GM18870 (cell line): ENCODE data around the gene CRTAP.
"Not testable (repeated sequence)": the region's sequence is repeated elsewhere in the genome, so short reads cannot be mapped to it uniquely, and the experiment has no call there.

Experiments
- ATAC-seq: cut with Tn5 transposase; IDR thresholded peaks from one replicate; pipeline ENCODE4 v1.9.1; 2021; ENCODE audit warnings: moderate library complexity; ENCODE audit not compliant: unreplicated experiment

The CRTAP gene

GRCh38 chr3:33099109-33099645 is 14.6 kb upstream of the CRTAP start:
- no peak for ATAC-seq

- ATAC-seq: no peak
Measured at GRCh38 chr3:33099701-33100100, 14.1 kb upstream of the CRTAP start.

DNA sequence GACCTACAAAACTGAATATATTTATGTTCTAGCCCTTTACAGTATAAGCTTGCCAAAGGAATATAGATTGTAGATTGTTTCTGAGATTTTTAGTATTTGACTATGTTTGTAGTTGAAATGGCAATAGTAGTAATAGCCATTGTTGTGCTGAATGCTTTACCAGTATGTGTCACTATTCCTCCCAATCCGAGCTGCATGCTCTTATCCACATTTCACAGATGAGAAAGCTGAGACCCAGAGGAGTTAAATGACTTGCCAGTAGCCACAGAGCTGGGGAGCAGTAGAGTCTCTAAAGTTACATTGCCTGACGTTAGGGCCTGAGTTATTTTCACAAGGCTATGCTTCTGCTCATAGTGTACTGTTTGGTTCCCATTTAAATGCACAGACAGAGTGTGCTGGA is 13.6 kb upstream of the CRTAP start:
- no peak for ATAC-seq

GRCh38 chr3:33103034-33103433 is 10.8 kb upstream of the CRTAP start:
- ATAC-seq: no peak

- no peak for ATAC-seq
Measured at GRCh38 chr3:33103480-33103879, 10.3 kb upstream of the CRTAP start.

- ATAC-seq: no peak
Measured at GRCh38 chr3:33104803-33105202, 9.0 kb upstream of the CRTAP start.

- no peak for ATAC-seq
Measured at GRCh38 chr3:33105341-33105948, 8.4 kb upstream of the CRTAP start.

- not testable (repeated sequence) for ATAC-seq
Measured at GRCh38 chr3:33106854-33107253, 7.0 kb upstream of the CRTAP start.

DNA sequence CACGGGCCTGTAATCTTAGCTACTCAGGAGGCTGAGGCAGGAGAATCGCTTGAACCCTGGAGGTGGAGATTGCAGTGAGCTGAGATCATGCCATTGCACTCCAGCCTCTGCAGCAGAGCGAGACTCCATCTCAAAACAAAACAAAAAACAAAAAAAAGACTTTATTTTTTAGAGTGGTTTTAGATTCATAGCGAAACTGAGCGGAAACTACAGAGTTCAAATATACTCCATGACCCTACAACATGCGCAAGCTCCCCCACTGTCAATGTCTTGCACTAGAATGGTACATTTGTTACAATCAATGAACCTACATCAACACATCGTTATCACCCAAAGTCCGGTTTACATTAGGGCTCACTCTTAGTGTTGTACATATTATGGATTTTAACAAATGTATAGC is 2.2 kb upstream of the CRTAP start:
- ATAC-seq: peak; percentile 60

GRCh38 chr3:33114622-33115023 is 809 bp downstream of the CRTAP start:
- peak; percentile 3 for ATAC-seq

GRCh38 chr3:33115024-33115768 is 1.4 kb downstream of the CRTAP start:
- no peak for ATAC-seq

GRCh38 chr3:33117461-33117860 is 3.6 kb downstream of the CRTAP start:
- ATAC-seq: no peak

- ATAC-seq: no peak
Measured at GRCh38 chr3:33119891-33120290, 6.1 kb downstream of the CRTAP start.

DNA sequence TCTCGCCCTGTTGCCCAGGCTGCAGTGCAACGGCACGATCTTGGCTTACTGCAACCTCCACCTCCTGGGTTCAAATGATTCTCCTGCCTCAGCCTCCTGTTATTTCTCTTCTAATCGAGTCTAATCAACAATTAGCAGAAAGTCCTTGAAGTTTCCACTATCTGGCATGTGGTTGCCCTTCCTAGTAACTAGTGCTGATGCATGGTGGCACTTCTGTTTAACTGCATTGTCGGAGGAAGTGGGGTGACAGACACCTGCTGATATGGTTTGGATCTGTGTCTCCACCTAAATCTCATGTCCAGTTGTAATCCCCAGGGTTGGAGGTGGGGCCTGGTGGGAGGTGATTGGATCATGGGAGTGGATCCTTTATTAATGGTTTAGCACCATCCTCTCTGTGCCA is 9.2 kb downstream of the CRTAP start:
- no peak for ATAC-seq

DNA sequence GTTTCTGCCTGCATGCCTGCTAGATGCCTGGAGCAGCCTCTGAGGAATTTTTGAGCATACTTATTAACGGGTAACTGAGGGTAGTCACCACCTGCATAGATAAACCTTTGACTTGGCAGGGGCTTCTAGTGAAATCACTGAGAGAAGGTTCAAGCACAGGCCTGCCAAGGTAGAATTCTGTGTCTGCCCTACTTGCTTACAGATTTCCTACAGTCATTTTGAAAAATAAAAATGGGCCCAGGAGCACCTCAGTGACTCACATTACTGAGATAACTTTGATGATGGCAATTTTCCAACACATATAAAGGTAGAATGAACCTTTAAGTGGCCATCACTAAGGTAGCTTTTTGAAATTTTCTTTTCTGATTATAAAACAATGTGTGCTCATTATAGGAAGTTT is 10.8 kb downstream of the CRTAP start:
- no peak for ATAC-seq

- no peak for ATAC-seq
Measured at GRCh38 chr3:33125840-33126239, 12.0 kb downstream of the CRTAP start.

DNA sequence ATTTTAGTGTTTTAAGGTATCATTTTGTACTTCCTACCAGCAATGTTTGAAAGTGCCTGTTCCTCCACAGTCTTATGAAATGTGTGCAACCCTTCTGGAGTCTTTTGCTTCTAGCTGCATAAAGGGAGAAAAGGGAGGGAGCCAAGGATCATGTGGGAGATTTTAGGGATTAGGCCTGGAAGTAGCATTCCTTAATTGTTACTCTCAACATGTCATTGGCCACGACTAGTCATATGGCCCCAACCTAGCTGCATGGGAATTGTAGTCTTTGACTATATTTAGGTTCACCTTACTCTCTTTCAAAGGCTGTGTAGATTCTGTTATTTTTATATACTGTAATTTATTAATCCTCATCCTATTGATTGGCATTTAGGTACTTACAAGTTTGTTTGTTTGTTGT is 14.9 kb downstream of the CRTAP start:
- ATAC-seq: no peak

DNA sequence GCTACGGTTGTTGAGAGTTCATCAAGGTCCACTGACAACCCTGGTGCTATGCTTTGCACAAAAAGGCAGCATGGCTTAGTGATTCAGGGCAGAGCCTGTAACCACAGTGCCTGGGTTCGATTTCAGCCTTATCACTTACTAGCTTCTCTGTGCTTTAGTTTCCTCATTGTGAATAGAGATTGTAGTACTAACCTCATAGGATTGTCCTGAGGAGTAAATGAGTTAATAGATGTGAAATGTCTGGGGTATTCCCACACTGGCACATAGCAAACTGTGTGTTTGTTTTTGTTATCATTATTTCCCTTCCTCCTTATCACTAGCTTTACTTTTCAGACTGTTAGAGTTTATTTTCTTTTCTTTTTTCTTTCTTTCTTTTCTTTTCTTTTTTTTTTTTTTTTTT is 16.3 kb downstream of the CRTAP start:
- ATAC-seq: no peak

DNA sequence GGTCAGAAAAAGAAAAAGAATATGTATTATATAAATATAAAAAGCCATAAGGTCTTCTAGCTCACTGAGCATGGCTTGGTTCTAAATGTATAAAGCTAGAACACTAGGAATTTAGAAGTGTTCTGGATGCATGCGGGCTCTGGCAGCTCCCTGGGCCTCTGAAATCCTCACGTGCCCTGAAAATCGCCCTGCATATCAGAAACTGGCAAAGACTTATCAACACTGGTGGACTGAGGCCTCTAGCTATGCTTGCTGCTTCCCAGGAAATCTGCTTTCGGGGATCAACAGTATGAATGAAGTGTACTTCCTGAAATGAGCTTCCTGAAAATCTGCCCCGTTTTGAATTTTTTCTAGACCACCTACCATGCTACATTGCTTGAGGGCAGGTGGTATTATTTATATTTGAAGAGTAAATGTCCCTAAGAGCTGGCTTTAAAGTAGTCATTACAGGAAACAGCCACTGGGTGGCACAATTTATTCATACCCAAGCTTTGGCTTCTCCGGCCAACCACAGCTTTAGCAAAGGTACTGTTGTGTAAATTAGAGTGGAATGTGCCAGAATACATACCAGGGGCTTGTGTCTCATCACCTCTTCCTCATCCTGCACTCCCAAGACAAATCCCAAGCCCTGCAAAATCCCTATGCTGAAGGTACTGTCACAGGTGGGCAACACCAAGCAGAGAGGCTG is 17.7 kb downstream of the CRTAP start:
- ATAC-seq: no peak

DNA sequence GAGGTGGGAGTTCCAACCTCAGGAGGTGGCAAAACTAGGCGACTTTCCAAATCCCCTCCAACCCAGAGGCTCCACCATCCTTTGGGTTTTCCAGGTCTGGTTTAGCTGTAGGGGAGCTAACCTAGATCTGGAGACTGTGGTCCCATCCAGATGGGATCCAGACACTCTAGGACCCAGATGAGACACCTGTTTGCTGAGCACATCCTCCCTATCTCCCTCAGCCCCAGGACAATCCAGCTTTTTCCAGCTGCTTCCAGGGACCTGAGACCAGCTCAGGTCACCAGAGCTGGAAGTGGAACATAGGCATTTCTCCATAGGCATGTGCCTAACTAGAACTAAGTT is 18.2 kb downstream of the CRTAP start:
- no peak for ATAC-seq

GRCh38 chr3:33134026-33134625 is 20.3 kb downstream of the CRTAP start:
- no peak for ATAC-seq

DNA sequence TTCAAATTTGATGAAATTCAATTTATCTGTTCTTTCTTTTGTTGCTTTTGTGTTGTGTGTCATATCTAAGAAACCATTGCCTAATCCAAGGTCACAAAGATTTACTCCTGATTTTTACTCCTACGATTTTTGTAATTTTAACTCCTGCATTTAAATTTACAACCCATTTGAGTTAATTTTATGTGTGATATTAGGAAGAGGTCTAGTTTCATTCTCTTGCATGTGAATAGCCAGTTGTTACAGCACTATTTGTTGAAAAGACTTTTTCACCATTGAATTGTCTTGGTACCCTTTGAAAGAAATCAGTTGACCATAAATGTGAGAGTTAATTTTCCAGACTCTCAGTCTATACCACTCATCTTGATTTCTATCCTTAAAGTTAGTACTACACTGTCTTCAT is 23.9 kb downstream of the CRTAP start:
- ATAC-seq: no peak
